RWPE2 (cell line): Measurements from ENCODE around the gene ZBTB12.
A peak's percentile ranks its signal among the peaks of the same experiment; 100 is the strongest.

Source experiments
- ATAC-seq: fragments of 200-7000 bp; cut with Tn5 transposase; 3 replicates; pipeline ENCODE4 v1.9.1; 2021; ENCODE audit warnings: low read depth
- DNase-seq: peaks from one replicate; pipeline ENCODE4 v3.0.0-alpha.2; 2020; ENCODE audit warnings: low spot score
- H3K27ac ChIP-seq: fragments of 450-650 bp; 2 replicates; pipeline ENCODE4 v1.5.1; 2017; ENCODE audit warnings: mild to moderate bottlenecking; ENCODE audit not compliant: poor library complexity, severe bottlenecking
- H3K27me3 ChIP-seq: fragments of 250-450 bp; sonication (Bioruptor Pico); 2 replicates; pipeline ENCODE4 v1.5.1; 2021; ENCODE audit warnings: mild to moderate bottlenecking, moderate library complexity; ENCODE audit not compliant: insufficient read depth, poor library complexity, severe bottlenecking
- H3K36me3 ChIP-seq: fragments of 250-450 bp; sonication (Bioruptor Pico); 2 replicates; pipeline ENCODE4 v1.5.1; 2020; ENCODE audit warnings: low read depth, mild to moderate bottlenecking, moderate library complexity
- H3K4me1 ChIP-seq: fragments of 250-450 bp; sonication (Bioruptor Pico); 2 replicates; pipeline ENCODE4 v1.5.1; 2021; ENCODE audit warnings: mild to moderate bottlenecking, moderate library complexity; ENCODE audit not compliant: insufficient read depth, poor library complexity, severe bottlenecking
- H3K4me3 ChIP-seq: fragments of 250-450 bp; sonication (Bioruptor Pico); 2 replicates; pipeline ENCODE4 v1.5.1; 2021; ENCODE audit warnings: mild to moderate bottlenecking, moderate library complexity; ENCODE audit not compliant: severe bottlenecking
- H3K9me3 ChIP-seq: fragments of 250-450 bp; sonication (Bioruptor Pico); 2 replicates; pipeline ENCODE4 v1.5.1; 2021; ENCODE audit warnings: mild to moderate bottlenecking, moderate library complexity; ENCODE audit not compliant: severe bottlenecking
- CTCF ChIP-seq: fragments of 450-650 bp; IDR thresholded peaks from one replicate; pipeline ENCODE4 v1.5.1; 2017; ENCODE audit warnings: mild to moderate bottlenecking, moderate library complexity; ENCODE audit not compliant: poor library complexity, severe bottlenecking

The ZBTB12 gene

GRCh38 chr6:31927242-31927862 lies 25.5 kb upstream of the ZBTB12 start, which contains the start of gene C2:
C2 (plus strand) TSS chr6:31927717; CDS start chr6:31927753, 36 bp downstream.
- no peak for TF ChIP-seq CTCF
- H3K36me3 ChIP-seq = no peaks in the 10 kb centered on the region
- DNase-seq = no peak
- H3K9me3 ChIP-seq = peaks cover 1% of the 10 kb centered on the region
- no peak within 1 kb of the TSS for H3K4me3 ChIP-seq
- H3K27ac ChIP-seq = no peak within 1 kb of the TSS
- ATAC-seq = no peak
- H3K4me1 ChIP-seq = no peaks in the 10 kb centered on the region
- no peaks in the 10 kb centered on the region for H3K27me3 ChIP-seq

- TF ChIP-seq CTCF = no peak
- 0 out of 3 replicates have a peak, but pooled peaks have one; percentile 17 for ATAC-seq
- H3K27me3 ChIP-seq = no peaks in the 10 kb centered on the region
- no peaks in the 10 kb centered on the region for H3K4me1 ChIP-seq
- no peaks in the 10 kb centered on the region for H3K9me3 ChIP-seq
- H3K27ac ChIP-seq = no peak overlapping the region
- no peak overlapping the region for H3K4me3 ChIP-seq
- no peak for DNase-seq
- no peaks in the 10 kb centered on the region for H3K36me3 ChIP-seq
Observed at GRCh38 chr6:31922942-31923341, 21.1 kb upstream of the ZBTB12 start.

- DNase-seq = no peak
- no peak overlapping the region for H3K4me3 ChIP-seq
- no peaks in the 10 kb centered on the region for H3K4me1 ChIP-seq
- H3K27ac ChIP-seq = no peak overlapping the region
- H3K9me3 ChIP-seq = no peaks in the 10 kb centered on the region
- H3K27me3 ChIP-seq = no peaks in the 10 kb centered on the region
- H3K36me3 ChIP-seq = no peaks in the 10 kb centered on the region
- ATAC-seq = peak; percentile 53; the same call in 2 of the 3 replicates
- TF ChIP-seq CTCF = no peak
Observed at GRCh38 chr6:31920811-31921210, 18.9 kb upstream of the ZBTB12 start.

- no peak for ATAC-seq
- TF ChIP-seq CTCF = no peak
- H3K27ac ChIP-seq = no peak overlapping the region
Observed at GRCh38 chr6:31919624-31920303, 17.9 kb upstream of the ZBTB12 start.

More at GRCh38 chr6:31919624-31920303, 17.9 kb upstream of the ZBTB12 start:
- H3K36me3 ChIP-seq = no peaks in the 10 kb centered on the region
- no peak for DNase-seq
- H3K4me3 ChIP-seq = no peak overlapping the region
- no peaks in the 10 kb centered on the region for H3K27me3 ChIP-seq
- H3K9me3 ChIP-seq = no peaks in the 10 kb centered on the region
- no peaks in the 10 kb centered on the region for H3K4me1 ChIP-seq
